Breast epithelium (tissue), 4 donors: ENCODE data around the gene P2RX3. TPM values are rescaled to one million over a fixed set of nuclear protein-coding genes. Genes with fewer than 3 reads are reported as not detected.
A peak's percentile ranks its signal among the peaks of the same experiment; 100 is the strongest.

Experiments used
- DNase-seq, 2 donors: peaks; one replicate each; pipeline ENCODE4 v3.0.0-alpha.2; 2019; ENCODE audit warnings: low spot score in 2 of 2
- H3K27ac ChIP-seq, 2 donors: fragments of 200-600 bp; sonication (generic) in 1 of 2; one replicate each; pipeline ENCODE4 v1.5.1; 2016 to 2019; ENCODE audit warnings: mild to moderate bottlenecking in 1 of 2
- H3K27me3 ChIP-seq, 2 donors: fragments of 200-600 bp; sonication (generic) in 1 of 2; one replicate each; pipeline versions ENCODE4 v1.5.1 to v1.6.0; 2017 to 2019; ENCODE audit warnings: control low read depth in 1 of 2, mild to moderate bottlenecking in 1 of 2
- H3K36me3 ChIP-seq: fragments of 200-600 bp; one replicate; pipeline ENCODE4 v1.5.1; 2019
- H3K4me1 ChIP-seq, 2 donors: fragments of 200-600 bp; sonication (generic); one replicate each; pipeline ENCODE4 v1.5.1; 2016 to 2019; ENCODE audit warnings: control low read depth in 1 of 2
- H3K4me3 ChIP-seq, 3 donors: fragments of 200-600 bp; sonication (generic); 1 replicate in 2 of 3; 2 replicates in 1 of 3; pipeline ENCODE4 v1.5.1; 2016 to 2019; ENCODE audit warnings: mild to moderate bottlenecking in 3 of 3, moderate library complexity in 2 of 3
- H3K9me3 ChIP-seq, 2 donors: fragments of 200-600 bp; sonication (generic) in 1 of 2; one replicate each; pipeline ENCODE4 v1.5.1; 2016 to 2019; ENCODE audit warnings: control low read depth in 1 of 2
- CTCF ChIP-seq, 3 donors: fragments of 450-650 bp; IDR thresholded peaks; one replicate each; pipeline ENCODE4 v1.5.1; 2016 to 2017; ENCODE audit warnings: antibody characterized with exemption in 3 of 3, mild to moderate bottlenecking in 3 of 3, moderate library complexity in 3 of 3
- POLR2A ChIP-seq: fragments of 450-650 bp; IDR thresholded peaks from one replicate; pipeline ENCODE4 v1.6.1; 2016; ENCODE audit warnings: antibody characterized with exemption, mild to moderate bottlenecking, moderate library complexity
- POLR2AphosphoS5 ChIP-seq, 3 donors: sonication (generic); formaldehyde crosslinking; IDR thresholded peaks; one replicate each; pipeline ENCODE4 v1.6.1; 2017; ENCODE audit warnings: antibody characterized with exemption in 3 of 3
- intact Hi-C: fragments of 100-400 bp; cut with DNase I; formaldehyde crosslinking; loops from one replicate; pipeline ENCODE4 v1.15.1; 2023; ENCODE audit warnings: low total_unique reads
- total RNA-seq, 3 donors: library from RNA; depleted of rRNA; stranded (reverse); fragments of >200 nt; gene quantifications; one replicate each; pipeline ENCODE4 v1.1.0, GENCODE V29; 2016

Gene P2RX3
- total RNA-seq, 3 donors from 2014 or later: not detected

- TF ChIP-seq POLR2AphosphoS5 (IDR thresholded peaks at IDR 0.05) (no peak), CTCF (IDR thresholded peaks at IDR 0.05) (no peak), POLR2A (no peak)
- H3K4me3 ChIP-seq: no peak overlapping the region
- intact Hi-C loops: loop anchor here (1.0 kb wide), 1 partner anchor 18 kb away; no protein-coding TSS in a partner anchor
- H3K27ac ChIP-seq: peak overlapping the region; percentile 8 to 64
- H3K27me3 ChIP-seq: no peaks in the 10 kb centered on the region
- no peak for DNase-seq
- H3K4me1 ChIP-seq: peaks cover 7 to 17% of the 10 kb centered on the region in 2 donors
- peaks cover 15 to 18% of the 10 kb centered on the region in 2 donors for H3K9me3 ChIP-seq
- H3K36me3 ChIP-seq: peaks cover 24% of the 10 kb centered on the region
These were observed 34.7 kb upstream of the P2RX3 start for GRCh38 chr11:57303280-57303989.

- no peak for DNase-seq
- Histone ChIP-seq H3K9me3 (peaks cover 12 to 13% of the 10 kb centered on the region in 2 donors), H3K4me1 (peaks cover 14 to 17% of the 10 kb centered on the region in 2 donors), H3K4me3 (peak overlapping the region in 1 of 3 donors; percentile 40), H3K36me3 (peaks cover 22% of the 10 kb centered on the region), H3K27ac (peak overlapping the region; percentile 8 to 64), H3K27me3 (no peaks in the 10 kb centered on the region)
- intact Hi-C loops: loop anchor here (1.0 kb wide), 1 partner anchor 17 kb away; no protein-coding TSS in a partner anchor
- TF ChIP-seq POLR2A (no peak), POLR2AphosphoS5 (IDR thresholded peaks at IDR 0.05) (no peak), CTCF (IDR thresholded peaks at IDR 0.05) (no peak)
These were observed 34.1 kb upstream of the P2RX3 start for GRCh38 chr11:57303990-57304579.

- Histone ChIP-seq H3K4me3 (no peak overlapping the region), H3K27ac (peak overlapping the region in 1 of 2 donors; percentile 14), H3K9me3 (no peaks in the 10 kb centered on the region), H3K27me3 (no peaks in the 10 kb centered on the region), H3K36me3 (peaks cover 8% of the 10 kb centered on the region), H3K4me1 (peaks cover 25 to 31% of the 10 kb centered on the region in 2 donors)
- no peak for TF ChIP-seq POLR2A
- intact Hi-C loops: no loop called here
- DNase-seq: no peak
These were observed 32.6 kb upstream of the P2RX3 start for GRCh38 chr11:57305523-57305922.

GRCh38 chr11:57306161-57306876 lies 31.8 kb upstream of the P2RX3 start:
- no peaks in the 10 kb centered on the region for H3K27me3 ChIP-seq
- no peaks in the 10 kb centered on the region for H3K9me3 ChIP-seq
- no peak for TF ChIP-seq POLR2AphosphoS5 (IDR thresholded peaks at IDR 0.05)
- no peak for TF ChIP-seq CTCF (IDR thresholded peaks at IDR 0.05)
- TF ChIP-seq POLR2A: no peak
- peak overlapping the region in 1 of 2 donors; percentile 14 for H3K27ac ChIP-seq
- H3K36me3 ChIP-seq: peaks cover 2% of the 10 kb centered on the region
- no peak overlapping the region for H3K4me3 ChIP-seq
- no peak for DNase-seq
- intact Hi-C loops: no loop called here
- peaks cover 30 to 36% of the 10 kb centered on the region in 2 donors for H3K4me1 ChIP-seq

- H3K27me3 ChIP-seq: no peaks in the 10 kb centered on the region
- DNase-seq: no peak
- H3K4me3 ChIP-seq: peak overlapping the region in 1 of 3 donors; percentile 29
- H3K9me3 ChIP-seq: no peaks in the 10 kb centered on the region
- no peak for TF ChIP-seq POLR2AphosphoS5 (IDR thresholded peaks at IDR 0.05)
- TF ChIP-seq CTCF (IDR thresholded peaks at IDR 0.05): no peak
- no peak for TF ChIP-seq POLR2A
- no peaks in the 10 kb centered on the region for H3K36me3 ChIP-seq
- intact Hi-C loops: no loop called here
- peaks cover 30 to 40% of the 10 kb centered on the region in 2 donors for H3K4me1 ChIP-seq
- peak overlapping the region in 1 of 2 donors; percentile 16 for H3K27ac ChIP-seq
These were observed 31.1 kb upstream of the P2RX3 start for GRCh38 chr11:57306940-57307565.
